Subcutaneous abdominal adipose tissue (tissue), 5 donors: Measurements from ENCODE around the gene TMEM263.

ENCODE experiments used
- H3K27ac ChIP-seq: one replicate; pipeline ENCODE4 v1.7.0; 2013; ENCODE audit warnings: low read depth, mild to moderate bottlenecking, inconsistent platforms, low read length, moderate library complexity
- H3K27me3 ChIP-seq, 5 donors: one replicate each; pipeline ENCODE4 v1.7.0; 2013; ENCODE audit warnings: low read length in 5 of 5, inconsistent platforms in 1 of 5; ENCODE audit not compliant: control insufficient read depth in 5 of 5, insufficient read depth in 4 of 5
- H3K36me3 ChIP-seq, 5 donors: one replicate each; pipeline ENCODE4 v1.7.0; 2013; ENCODE audit warnings: low read length in 5 of 5; ENCODE audit not compliant: control insufficient read depth in 5 of 5, insufficient read depth in 5 of 5
- H3K4me1 ChIP-seq, 5 donors: one replicate each; pipeline ENCODE4 v1.7.0; 2013; ENCODE audit warnings: low read length in 5 of 5, mild to moderate bottlenecking in 3 of 5, moderate library complexity in 1 of 5; ENCODE audit not compliant: control insufficient read depth in 5 of 5, insufficient read depth in 5 of 5
- H3K4me3 ChIP-seq, 5 donors: one replicate each; pipeline ENCODE4 v1.7.0; 2013; ENCODE audit warnings: low read length in 5 of 5, low read depth in 1 of 5
- H3K9ac ChIP-seq, 5 donors: one replicate each; pipeline ENCODE4 v1.7.0; 2013; ENCODE audit warnings: low read length in 5 of 5, mild to moderate bottlenecking in 4 of 5, moderate library complexity in 3 of 5
- H3K9me3 ChIP-seq, 5 donors: one replicate each; pipeline ENCODE4 v1.7.0; 2013; ENCODE audit warnings: low read length in 5 of 5; ENCODE audit not compliant: control insufficient read depth in 5 of 5
- donor health status: healthy.
- donor health status: healthy.
- donor health status: healthy.
- donor health status: healthy.
- donor health status: healthy.

TMEM263 gene

GRCh38 chr12:106945261-106945851 lies 10.4 kb upstream of the TMEM263 start:
- Histone ChIP-seq H3K27me3 (no peaks in the 10 kb centered on the region), H3K9ac (no peak overlapping the region), H3K27ac (no peak overlapping the region), H3K4me1 (no peaks in the 10 kb centered on the region), H3K4me3 (no peak overlapping the region), H3K9me3 (peaks cover 0 to 5% (median 0%) of the 10 kb centered on the region in 5 donors), H3K36me3 (no peaks in the 10 kb centered on the region)

DNA sequence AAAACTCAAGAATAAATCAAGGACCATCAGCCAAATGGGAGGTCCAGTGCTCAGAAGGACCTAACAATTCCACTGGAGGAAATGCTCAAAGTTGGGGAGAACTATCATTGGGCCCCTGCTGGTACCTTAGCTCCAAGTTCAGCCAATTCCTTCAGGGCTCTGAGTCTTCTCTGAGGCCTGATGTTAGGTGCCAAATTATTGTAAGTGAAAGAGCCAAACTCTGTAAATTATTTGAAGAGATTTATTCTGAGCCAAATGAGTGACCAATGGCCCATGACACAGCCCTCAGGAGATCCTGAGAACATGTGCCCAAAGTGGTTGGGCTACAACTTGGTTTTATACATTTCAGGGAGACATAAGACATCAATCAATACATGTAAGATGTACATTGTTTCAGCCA lies 8.2 kb upstream of the TMEM263 start:
- Histone ChIP-seq H3K27ac (no peak overlapping the region), H3K9ac (no peak overlapping the region), H3K9me3 (peaks cover 0 to 5% (median 0%) of the 10 kb centered on the region in 5 donors), H3K4me3 (no peak overlapping the region), H3K27me3 (no peaks in the 10 kb centered on the region), H3K4me1 (no peaks in the 10 kb centered on the region), H3K36me3 (no peaks in the 10 kb centered on the region)

- no peak overlapping the region for H3K4me3 ChIP-seq
- no peaks in the 10 kb centered on the region for H3K36me3 ChIP-seq
- no peaks in the 10 kb centered on the region for H3K27me3 ChIP-seq
- H3K9ac ChIP-seq = no peak overlapping the region
- H3K9me3 ChIP-seq = peaks cover 0 to 5% (median 0%) of the 10 kb centered on the region in 5 donors
- peaks cover 4 to 18% (median 12%) of the 10 kb centered on the region in 5 donors for H3K4me1 ChIP-seq
- H3K27ac ChIP-seq = no peak overlapping the region
Measured at GRCh38 chr12:106950591-106950990, 5.1 kb upstream of the TMEM263 start.

GRCh38 chr12:106953352-106954250 lies 2.1 kb upstream of the TMEM263 start:
- peak overlapping the region in 1 of 5 donors; percentile 96 for H3K9ac ChIP-seq
- no peaks in the 10 kb centered on the region for H3K36me3 ChIP-seq
- no peaks in the 10 kb centered on the region for H3K27me3 ChIP-seq
- peaks cover 8 to 40% (median 29%) of the 10 kb centered on the region in 5 donors for H3K4me1 ChIP-seq
- H3K4me3 ChIP-seq = peak overlapping the region in 1 of 5 donors; percentile 96
- peaks cover 0 to 5% (median 0%) of the 10 kb centered on the region in 5 donors for H3K9me3 ChIP-seq
- no peak overlapping the region for H3K27ac ChIP-seq

- Histone ChIP-seq H3K4me3 (peak overlapping the region; percentile 70 to 96 (median 94)), H3K9ac (peak overlapping the region; percentile 68 to 96 (median 87)), H3K27me3 (no peaks in the 10 kb centered on the region), H3K36me3 (no peaks in the 10 kb centered on the region), H3K9me3 (no peaks in the 10 kb centered on the region), H3K27ac (peak overlapping the region; percentile 90), H3K4me1 (peaks cover 8 to 43% (median 35%) of the 10 kb centered on the region in 5 donors)
Measured at GRCh38 chr12:106954462-106955376, 988 bp upstream of the TMEM263 start.

DNA sequence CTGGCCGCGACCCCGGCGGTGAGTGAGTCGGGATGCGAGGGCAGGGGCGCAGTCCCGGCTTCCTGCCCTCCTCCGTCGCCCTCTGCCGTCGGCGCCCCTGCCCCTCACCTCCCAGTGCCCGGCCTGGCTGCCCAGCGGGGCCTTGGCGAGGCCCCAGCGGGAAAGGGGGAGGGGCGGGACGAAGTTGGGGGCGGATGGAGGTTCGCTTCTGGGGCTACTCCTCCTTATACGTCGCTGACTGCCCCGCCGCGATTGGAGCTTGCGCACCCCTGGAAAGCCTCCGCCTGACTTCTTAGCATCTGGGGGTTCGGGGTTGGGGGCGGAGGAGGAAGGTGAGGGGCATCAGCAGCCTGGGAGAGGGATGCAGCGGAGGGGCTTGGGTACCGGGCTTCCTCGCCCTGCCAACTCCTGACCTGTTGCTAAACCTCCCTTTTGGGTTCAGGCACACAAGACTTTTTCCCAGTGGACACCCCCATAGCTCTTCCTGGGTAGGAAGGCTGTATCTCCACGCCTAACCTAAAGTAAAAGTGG lies 406 bp downstream of the TMEM263 start:
- Histone ChIP-seq H3K27ac (peak overlapping the region; percentile 90), H3K9me3 (no peaks in the 10 kb centered on the region), H3K27me3 (no peaks in the 10 kb centered on the region), H3K4me1 (peaks cover 8 to 43% (median 35%) of the 10 kb centered on the region in 5 donors), H3K36me3 (no peaks in the 10 kb centered on the region), H3K4me3 (peak overlapping the region; percentile 70 to 96 (median 94)), H3K9ac (peak overlapping the region; percentile 68 to 96 (median 85))

DNA sequence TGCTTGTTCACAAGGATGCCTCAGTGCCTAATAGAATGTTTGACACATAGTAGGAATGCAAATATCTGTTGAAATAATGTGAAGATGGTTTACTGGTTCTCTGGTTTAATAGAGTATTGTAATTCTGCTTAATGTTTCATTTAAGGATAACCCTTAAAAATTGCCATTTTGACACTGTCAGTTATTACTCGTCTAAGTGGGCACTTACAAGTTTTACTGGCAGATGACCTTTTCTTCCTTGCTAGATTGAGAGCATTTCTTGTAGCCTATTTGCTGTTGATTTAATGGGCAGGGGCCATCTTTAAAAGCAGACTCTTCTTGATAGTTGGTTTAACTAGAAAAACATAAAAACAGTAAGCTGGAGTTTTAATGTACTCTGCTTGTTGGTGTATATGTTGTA lies 1.9 kb downstream of the TMEM263 start:
- Histone ChIP-seq H3K36me3 (peaks cover 0 to 6% (median 0%) of the 10 kb centered on the region in 5 donors), H3K9me3 (no peaks in the 10 kb centered on the region), H3K4me1 (peaks cover 8 to 43% (median 35%) of the 10 kb centered on the region in 5 donors), H3K27me3 (no peaks in the 10 kb centered on the region), H3K4me3 (peak overlapping the region; percentile 70 to 96 (median 94)), H3K9ac (peak overlapping the region in 4 of 5 donors; percentile 39 to 96 (median 82)), H3K27ac (peak overlapping the region; percentile 40)

GRCh38 chr12:106960443-106960842 lies 4.7 kb downstream of the TMEM263 start:
- Histone ChIP-seq H3K4me1 (peaks cover 4 to 30% (median 23%) of the 10 kb centered on the region in 5 donors), H3K27me3 (no peaks in the 10 kb centered on the region), H3K9ac (no peak overlapping the region), H3K4me3 (no peak overlapping the region), H3K27ac (no peak overlapping the region), H3K9me3 (no peaks in the 10 kb centered on the region), H3K36me3 (peaks cover 2 to 24% (median 3%) of the 10 kb centered on the region in 5 donors)

GRCh38 chr12:106962286-106962685 lies 6.6 kb downstream of the TMEM263 start:
- H3K9ac ChIP-seq = no peak overlapping the region
- H3K27me3 ChIP-seq = no peaks in the 10 kb centered on the region
- peaks cover 4 to 19% (median 19%) of the 10 kb centered on the region in 5 donors for H3K4me1 ChIP-seq
- no peak overlapping the region for H3K4me3 ChIP-seq
- peaks cover 3 to 28% (median 7%) of the 10 kb centered on the region in 5 donors for H3K36me3 ChIP-seq
- no peak overlapping the region for H3K27ac ChIP-seq
- no peaks in the 10 kb centered on the region for H3K9me3 ChIP-seq
